Ovary (tissue), 3 donors: ENCODE measurements around the gene FAM98B.

Experiments used
- CTCF ChIP-seq, 3 donors: fragments of 450-650 bp in 2 of 3; fragments of 200-600 bp in 1 of 3; IDR thresholded peaks; one replicate each; pipeline versions ENCODE4 v1.5.1 to v1.8.0; 2016 to 2022; ENCODE audit warnings: antibody characterized with exemption in 3 of 3, mild to moderate bottlenecking in 1 of 3
- POLR2A ChIP-seq: fragments of 450-650 bp; IDR thresholded peaks from one replicate; pipeline ENCODE4 v1.6.1; 2017; ENCODE audit warnings: antibody characterized with exemption, mild to moderate bottlenecking, moderate library complexity
- donor health status: DM: no; HTN: no; CAD: no.

GRCh38 chr15:38531509-38531908 lies 77.6 kb downstream of the FAM98B start:
- TF ChIP-seq CTCF (IDR thresholded peaks at IDR 0.05) = no peak
- TF ChIP-seq POLR2A = no peak
